GM19025 (cell line): ENCODE results near the gene HAGH.

ENCODE experiments used
- ATAC-seq: cut with Tn5 transposase; IDR thresholded peaks from one replicate; pipeline ENCODE4 v1.9.1; 2021; ENCODE audit warnings: mild to moderate bottlenecking, low read depth, moderate library complexity; ENCODE audit not compliant: unreplicated experiment

The HAGH gene

GRCh38 chr16:1788095-1788707 lies 38.4 kb downstream of the HAGH start:
- ATAC-seq: no peak

- ATAC-seq: no peak
Observed at GRCh38 chr16:1787322-1788094, 39.1 kb downstream of the HAGH start.

- ATAC-seq: no peak
Observed at GRCh38 chr16:1787056-1787321, 39.6 kb downstream of the HAGH start.

- no peak for ATAC-seq
Observed at GRCh38 chr16:1786242-1787055, 40.2 kb downstream of the HAGH start.

- ATAC-seq: no peak
Observed at GRCh38 chr16:1785846-1786170, 40.8 kb downstream of the HAGH start.

- ATAC-seq: no peak
Observed at GRCh38 chr16:1784977-1785845, 41.4 kb downstream of the HAGH start.

GRCh38 chr16:1782408-1783264 lies 44.0 kb downstream of the HAGH start, which contains the start of the genes NUBP2 and SPSB3:
NUBP2 (plus strand) TSS chr16:1782960; CDS start chr16:1783021, 61 bp downstream.
SPSB3 (minus strand) TSS chr16:1782571; CDS start chr16:1781483, 1,088 bp downstream.
- ATAC-seq: peak; percentile 82

- peak; percentile 2 for ATAC-seq
Observed at GRCh38 chr16:1781758-1782407, 44.7 kb downstream of the HAGH start.

- ATAC-seq: no peak
Observed at GRCh38 chr16:1781254-1781653, 45.4 kb downstream of the HAGH start.

- no peak for ATAC-seq
Observed at GRCh38 chr16:1780677-1781072, 46.0 kb downstream of the HAGH start.

GRCh38 chr16:1779741-1780676 lies 46.6 kb downstream of the HAGH start:
- ATAC-seq: no peak

- no peak for ATAC-seq
Observed at GRCh38 chr16:1779234-1779701, 47.4 kb downstream of the HAGH start.

GRCh38 chr16:1778200-1779179 lies 48.1 kb downstream of the HAGH start:
- no peak for ATAC-seq

- no peak for ATAC-seq
Observed at GRCh38 chr16:1777375-1778199, 49.0 kb downstream of the HAGH start.

GRCh38 chr16:1776991-1777374 lies 49.6 kb downstream of the HAGH start:
- ATAC-seq: no peak

- no peak for ATAC-seq
Observed at GRCh38 chr16:1776672-1776955, 50.0 kb downstream of the HAGH start.
